Endothelial cell (in vitro differentiated cells): Measurements from ENCODE around the gene POLR1E. TPM values are rescaled to one million over a fixed set of nuclear protein-coding genes. Genes with fewer than 3 reads are reported as not detected.

Experiments used
- DNase-seq: peaks from one replicate; pipeline ENCODE4 v3.0.0; 2021; ENCODE audit warnings: low spot score
- H3K27ac Mint-ChIP-seq: one replicate; pipeline ENCODE4 v1.8.0; 2021; ENCODE audit warnings: mixed read lengths, inconsistent platforms; ENCODE audit not compliant: unreplicated experiment
- H3K27me3 Mint-ChIP-seq: one replicate; pipeline ENCODE4 v1.8.0; 2021; ENCODE audit warnings: mild to moderate bottlenecking, moderate library complexity, mixed read lengths, inconsistent platforms; ENCODE audit not compliant: unreplicated experiment
- H3K36me3 Mint-ChIP-seq: one replicate; pipeline ENCODE4 v1.8.0; 2021; ENCODE audit warnings: mild to moderate bottlenecking, low read depth, mixed read lengths, inconsistent platforms; ENCODE audit not compliant: unreplicated experiment
- H3K4me1 Mint-ChIP-seq: one replicate; pipeline ENCODE4 v1.8.0; 2021; ENCODE audit warnings: mild to moderate bottlenecking, mixed read lengths, inconsistent platforms; ENCODE audit not compliant: unreplicated experiment
- H3K4me3 Mint-ChIP-seq: one replicate; pipeline ENCODE4 v1.8.0; 2021; ENCODE audit warnings: mild to moderate bottlenecking, mixed read lengths, inconsistent platforms; ENCODE audit not compliant: unreplicated experiment
- H3K9me3 Mint-ChIP-seq: one replicate; pipeline ENCODE4 v1.8.0; 2021; ENCODE audit warnings: mixed read lengths, inconsistent platforms; ENCODE audit not compliant: unreplicated experiment
- total RNA-seq: library from RNA; stranded (reverse); fragmentation: NEBNext Ultra II Directional; extraction: Animal tissue kit (Norgen Biotek cat#: 25700); gene quantifications from one replicate; pipeline ENCODE4 v1.2.1, GENCODE V29; 2021; ENCODE audit not compliant: unreplicated experiment
- TF ChIP-seq, protein P1 (sequence below): fragments of 200-600 bp; sonication (generic); IDR thresholded peaks from one replicate; pipeline ENCODE4 v1.5.0; 2021; ENCODE audit warnings: antibody characterized with exemption; ENCODE audit not compliant: unreplicated experiment

Gene POLR1E
- total RNA-seq, 1 donor from 2014 or later, result 16.9 TPM

DNA sequence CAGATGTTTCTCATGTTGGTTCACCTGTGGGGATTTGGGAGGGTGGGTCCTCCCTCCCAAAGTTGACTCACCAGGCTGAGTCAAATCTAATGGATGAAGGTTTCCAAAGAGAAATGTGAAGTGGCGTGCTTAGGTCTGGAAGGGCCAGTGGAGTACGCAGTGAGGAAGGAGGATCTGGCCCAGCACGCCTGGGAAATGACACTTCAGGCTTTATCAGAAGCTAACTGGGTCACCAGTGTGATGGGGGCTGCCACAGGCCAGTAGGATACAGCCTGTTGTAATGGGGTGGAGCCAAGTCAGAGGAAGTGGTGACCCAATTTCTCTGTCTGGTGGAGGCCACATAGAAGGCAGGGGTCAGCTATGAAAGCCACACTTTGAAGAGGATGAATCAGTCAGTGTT, 18.0 kb downstream of the POLR1E start:
- no peak overlapping the region for H3K4me3 Mint-ChIP-seq
- peaks cover 28% of the 10 kb centered on the region for H3K36me3 Mint-ChIP-seq
- H3K9me3 Mint-ChIP-seq, result no peaks in the 10 kb centered on the region
- TF ChIP-seq, protein P1, sequence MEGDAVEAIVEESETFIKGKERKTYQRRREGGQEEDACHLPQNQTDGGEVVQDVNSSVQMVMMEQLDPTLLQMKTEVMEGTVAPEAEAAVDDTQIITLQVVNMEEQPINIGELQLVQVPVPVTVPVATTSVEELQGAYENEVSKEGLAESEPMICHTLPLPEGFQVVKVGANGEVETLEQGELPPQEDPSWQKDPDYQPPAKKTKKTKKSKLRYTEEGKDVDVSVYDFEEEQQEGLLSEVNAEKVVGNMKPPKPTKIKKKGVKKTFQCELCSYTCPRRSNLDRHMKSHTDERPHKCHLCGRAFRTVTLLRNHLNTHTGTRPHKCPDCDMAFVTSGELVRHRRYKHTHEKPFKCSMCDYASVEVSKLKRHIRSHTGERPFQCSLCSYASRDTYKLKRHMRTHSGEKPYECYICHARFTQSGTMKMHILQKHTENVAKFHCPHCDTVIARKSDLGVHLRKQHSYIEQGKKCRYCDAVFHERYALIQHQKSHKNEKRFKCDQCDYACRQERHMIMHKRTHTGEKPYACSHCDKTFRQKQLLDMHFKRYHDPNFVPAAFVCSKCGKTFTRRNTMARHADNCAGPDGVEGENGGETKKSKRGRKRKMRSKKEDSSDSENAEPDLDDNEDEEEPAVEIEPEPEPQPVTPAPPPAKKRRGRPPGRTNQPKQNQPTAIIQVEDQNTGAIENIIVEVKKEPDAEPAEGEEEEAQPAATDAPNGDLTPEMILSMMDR, result no peak
- peaks cover 4% of the 10 kb centered on the region for H3K4me1 Mint-ChIP-seq
- H3K27me3 Mint-ChIP-seq, result peaks cover 1% of the 10 kb centered on the region
- DNase-seq, result no peak
- peak overlapping the region; percentile 41 for H3K27ac Mint-ChIP-seq

DNA sequence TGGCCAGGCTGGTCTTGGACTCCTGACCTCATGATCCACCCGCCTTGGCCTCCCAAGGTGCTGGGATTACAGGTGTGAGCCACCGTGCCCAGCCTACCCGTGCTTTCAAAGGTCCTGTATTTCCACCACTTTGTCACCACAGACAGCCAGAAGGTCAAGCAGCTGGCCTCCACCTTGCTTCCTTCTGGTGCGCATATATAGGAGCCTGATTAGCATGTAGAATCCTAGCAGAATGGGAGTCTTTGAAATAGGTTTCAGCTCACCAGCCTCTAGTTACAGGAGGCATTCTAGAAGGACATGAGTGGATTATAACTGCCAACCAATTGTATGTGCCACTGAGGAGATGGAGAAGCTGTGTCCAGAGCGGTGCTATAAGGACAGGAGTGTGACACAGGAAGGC, 18.9 kb downstream of the POLR1E start:
- Mint-ChIP-seq H3K9me3 (no peaks in the 10 kb centered on the region), H3K4me1 (peaks cover 4% of the 10 kb centered on the region), H3K27ac (no peak overlapping the region), H3K4me3 (no peak overlapping the region), H3K36me3 (peaks cover 31% of the 10 kb centered on the region), H3K27me3 (peaks cover 1% of the 10 kb centered on the region)
- no peak for DNase-seq
- TF ChIP-seq, protein P1, result no peak

GRCh38 chr9:37507566-37508134, 21.9 kb downstream of the POLR1E start:
- H3K4me1 Mint-ChIP-seq, result no peaks in the 10 kb centered on the region
- peaks cover 17% of the 10 kb centered on the region for H3K36me3 Mint-ChIP-seq
- no peak overlapping the region for H3K27ac Mint-ChIP-seq
- H3K9me3 Mint-ChIP-seq, result no peaks in the 10 kb centered on the region
- H3K4me3 Mint-ChIP-seq, result peak overlapping the region; percentile 5
- peaks cover 1% of the 10 kb centered on the region for H3K27me3 Mint-ChIP-seq
- no peak for DNase-seq
- TF ChIP-seq, protein P1, result no peak

- Mint-ChIP-seq H3K36me3 (peaks cover 17% of the 10 kb centered on the region), H3K4me1 (no peaks in the 10 kb centered on the region), H3K27ac (no peak overlapping the region), H3K4me3 (peak overlapping the region; percentile 5), H3K9me3 (no peaks in the 10 kb centered on the region), H3K27me3 (peaks cover 1% of the 10 kb centered on the region)
- no peak for DNase-seq
- TF ChIP-seq, protein P1, result no peak
These were observed 22.5 kb downstream of the POLR1E start for GRCh38 chr9:37508135-37508833.

DNA sequence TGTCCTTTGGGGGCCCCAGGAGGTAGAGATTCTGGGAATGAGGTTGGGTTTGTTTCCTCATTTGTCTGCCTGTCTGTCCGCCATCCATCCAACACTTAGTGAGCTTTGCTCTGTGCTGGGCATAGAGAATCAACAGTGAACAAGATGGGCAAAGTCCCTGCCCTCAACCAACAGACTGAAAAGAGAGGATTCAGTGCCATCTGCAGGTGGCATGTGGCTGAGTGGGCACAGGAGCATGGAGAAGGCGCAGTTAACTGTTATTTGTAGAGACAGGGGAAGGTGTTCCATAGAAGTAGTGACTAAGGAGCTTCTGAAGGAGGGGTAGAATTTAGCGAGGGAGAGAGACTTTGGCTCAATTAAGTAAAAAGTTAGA, 23.1 kb downstream of the POLR1E start:
- H3K27ac Mint-ChIP-seq, result no peak overlapping the region
- no peaks in the 10 kb centered on the region for H3K9me3 Mint-ChIP-seq
- no peak for DNase-seq
- H3K27me3 Mint-ChIP-seq, result no peaks in the 10 kb centered on the region
- TF ChIP-seq, protein P1, result no peak
- H3K36me3 Mint-ChIP-seq, result peaks cover 15% of the 10 kb centered on the region
- H3K4me3 Mint-ChIP-seq, result no peak overlapping the region
- no peaks in the 10 kb centered on the region for H3K4me1 Mint-ChIP-seq
